Measurements from ENCODE around the gene ARSG. TPM values are rescaled to one million over a fixed set of nuclear protein-coding genes. Genes with fewer than 3 reads are reported as not detected.
A peak's percentile ranks its signal among the peaks of the same experiment; 100 is the strongest.
"Not testable (repeated sequence)": the region's sequence is repeated elsewhere in the genome, so short reads cannot be mapped to it uniquely, and the experiment has no call there.

Gene ARSG
- total RNA-seq, 2 experiments from 2014 or later: 9.8 to 10.8 TPM

GRCh38 chr17:68322630-68323029 lies 31.3 kb downstream of the ARSG start:
- ChIA-PET POLR2A (no interaction called here), CTCF (interaction anchor here (0.7 kb wide), 1 partner anchor 1170 kb away, joined by 6 read pairs; no protein-coding TSS in a partner anchor)
- intact Hi-C loops (cut with micrococcal nuclease): no loop called here
- Mint-ChIP-seq H3K27me3 (no peaks in the 10 kb centered on the region), H3K9me3 (no peaks in the 10 kb centered on the region), H3K36me3 (no peaks in the 10 kb centered on the region), H3K27ac (no peak overlapping the region), H3K4me1 (ENCODE audit: low read depth) (peaks cover 19% of the 10 kb centered on the region), H3K4me3 (no peak overlapping the region)
- no peak for DNase-seq

DNA sequence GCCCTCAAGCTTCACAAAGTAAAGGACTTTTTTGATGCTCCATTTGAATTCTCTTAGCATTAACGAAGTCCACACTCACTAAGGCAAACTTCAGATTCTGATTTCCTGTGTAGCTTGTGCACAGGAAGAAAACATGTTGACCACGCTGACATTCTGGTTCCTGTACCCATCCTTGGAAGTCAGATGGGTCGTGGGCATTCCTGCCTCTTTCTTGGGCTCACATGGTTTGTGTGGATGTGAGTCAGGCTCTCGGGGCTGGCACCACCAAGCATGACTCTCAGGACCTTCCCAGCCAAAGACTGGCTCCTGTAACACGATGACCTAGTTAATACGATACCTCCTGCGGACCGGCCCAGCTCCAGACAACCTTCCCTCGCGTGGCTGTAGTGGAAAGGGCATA lies 32.8 kb downstream of the ARSG start:
- ChIA-PET POLR2A (no interaction called here), CTCF (interaction anchor here (0.9 kb wide), 1 partner anchor 10 kb away, joined by 3 read pairs; no protein-coding TSS in a partner anchor)
- no peak for DNase-seq
- no peak overlapping the region for H3K4me3 Mint-ChIP-seq
- H3K36me3 Mint-ChIP-seq: no peaks in the 10 kb centered on the region
- peaks cover 19% of the 10 kb centered on the region for H3K4me1 Mint-ChIP-seq (ENCODE audit: low read depth)
- no peaks in the 10 kb centered on the region for H3K27me3 Mint-ChIP-seq
- H3K9me3 Mint-ChIP-seq: no peaks in the 10 kb centered on the region
- intact Hi-C loops (cut with micrococcal nuclease): no loop called here
- no peak overlapping the region for H3K27ac Mint-ChIP-seq

- no peak for DNase-seq
- ChIA-PET CTCF (no interaction called here), POLR2A (no interaction called here)
- Mint-ChIP-seq H3K27me3 (no peaks in the 10 kb centered on the region), H3K4me3 (no peak overlapping the region), H3K27ac (no peak overlapping the region), H3K36me3 (no peaks in the 10 kb centered on the region), H3K9me3 (no peaks in the 10 kb centered on the region), H3K4me1 (ENCODE audit: low read depth) (peaks cover 19% of the 10 kb centered on the region)
- intact Hi-C loops (cut with micrococcal nuclease): no loop called here
These were observed 33.5 kb downstream of the ARSG start for GRCh38 chr17:68324654-68325336.

GRCh38 chr17:68325961-68326360 lies 34.7 kb downstream of the ARSG start:
- ChIA-PET CTCF (interaction anchor here (1.4 kb wide), 1 partner anchor 18 kb away, joined by 3 read pairs; no protein-coding TSS in a partner anchor), POLR2A (no interaction called here)
- Mint-ChIP-seq H3K27ac (no peak overlapping the region), H3K36me3 (no peaks in the 10 kb centered on the region), H3K4me1 (ENCODE audit: low read depth) (peaks cover 18% of the 10 kb centered on the region), H3K4me3 (no peak overlapping the region), H3K9me3 (peaks cover 3% of the 10 kb centered on the region), H3K27me3 (no peaks in the 10 kb centered on the region)
- DNase-seq: no peak
- intact Hi-C loops (cut with micrococcal nuclease): loop anchor here (2.0 kb wide), 1 partner anchor 21 kb away; no protein-coding TSS in a partner anchor

DNA sequence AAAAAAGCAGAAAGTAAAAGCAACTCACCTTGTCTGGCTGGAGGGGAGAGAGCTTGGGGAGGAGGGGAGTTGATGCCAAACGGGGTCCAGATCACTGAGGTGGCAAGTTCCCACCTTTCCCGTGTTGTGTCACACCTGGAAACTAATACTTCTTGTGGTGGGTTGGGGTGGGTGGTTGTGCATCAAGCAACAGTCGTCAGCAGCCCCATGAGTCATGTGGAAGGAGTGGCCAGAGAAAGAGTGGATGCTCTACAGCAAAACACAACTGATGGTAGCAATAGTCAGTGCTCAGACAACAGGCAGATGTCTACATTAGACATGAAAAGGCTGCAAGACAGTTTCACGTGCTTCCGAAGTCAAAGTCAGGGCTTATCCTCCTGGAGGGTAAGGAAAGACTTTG lies 35.4 kb downstream of the ARSG start:
- H3K27ac Mint-ChIP-seq: no peak overlapping the region
- CTCF ChIA-PET: interaction anchor here (1.4 kb wide), 1 partner anchor 17 kb away, joined by 3 read pairs; no protein-coding TSS in a partner anchor
- POLR2A ChIA-PET: no interaction called here
- peak; percentile 59 for DNase-seq
- peaks cover 18% of the 10 kb centered on the region for H3K4me1 Mint-ChIP-seq (ENCODE audit: low read depth)
- intact Hi-C loops (cut with micrococcal nuclease): loop anchor here (2.0 kb wide), 1 partner anchor 20 kb away; no protein-coding TSS in a partner anchor
- no peak overlapping the region for H3K4me3 Mint-ChIP-seq
- H3K36me3 Mint-ChIP-seq: peaks cover 2% of the 10 kb centered on the region
- no peaks in the 10 kb centered on the region for H3K27me3 Mint-ChIP-seq
- H3K9me3 Mint-ChIP-seq: peaks cover 5% of the 10 kb centered on the region

GRCh38 chr17:68327823-68328557 lies 36.7 kb downstream of the ARSG start:
- intact Hi-C loops (cut with micrococcal nuclease): loop anchor here (2.0 kb wide), 1 partner anchor 19 kb away; no protein-coding TSS in a partner anchor
- H3K27me3 Mint-ChIP-seq: no peaks in the 10 kb centered on the region
- DNase-seq: no peak
- H3K4me3 Mint-ChIP-seq: no peak overlapping the region
- peaks cover 18% of the 10 kb centered on the region for H3K4me1 Mint-ChIP-seq (ENCODE audit: low read depth)
- H3K36me3 Mint-ChIP-seq: peaks cover 8% of the 10 kb centered on the region
- ChIA-PET POLR2A (no interaction called here), CTCF (interaction anchor here (0.9 to 2.5 kb wide), 5 partner anchors 71 to 140 kb away, joined by 3 to 12 read pairs (median 4); no protein-coding TSS in a partner anchor)
- H3K9me3 Mint-ChIP-seq: peaks cover 17% of the 10 kb centered on the region
- H3K27ac Mint-ChIP-seq: no peak overlapping the region

- intact Hi-C loops (cut with micrococcal nuclease): no loop called here
- POLR2A ChIA-PET: no interaction called here
- H3K4me3 Mint-ChIP-seq: no peak overlapping the region
- peaks cover 18% of the 10 kb centered on the region for H3K9me3 Mint-ChIP-seq
- no peak for DNase-seq
- CTCF ChIA-PET: interaction anchor here (0.9 to 2.5 kb wide), 4 partner anchors 70 to 139 kb away, joined by 3 to 12 read pairs (median 4); no protein-coding TSS in a partner anchor
- H3K4me1 Mint-ChIP-seq (ENCODE audit: low read depth): peaks cover 16% of the 10 kb centered on the region
- H3K36me3 Mint-ChIP-seq: peaks cover 8% of the 10 kb centered on the region
- no peak overlapping the region for H3K27ac Mint-ChIP-seq
- H3K27me3 Mint-ChIP-seq: no peaks in the 10 kb centered on the region
These were observed 37.4 kb downstream of the ARSG start for GRCh38 chr17:68328676-68329075.

GRCh38 chr17:68329331-68329730 lies 38.0 kb downstream of the ARSG start:
- Mint-ChIP-seq H3K4me3 (no peak overlapping the region), H3K9me3 (peaks cover 18% of the 10 kb centered on the region), H3K36me3 (peaks cover 8% of the 10 kb centered on the region), H3K27me3 (no peaks in the 10 kb centered on the region), H3K4me1 (ENCODE audit: low read depth) (peaks cover 11% of the 10 kb centered on the region), H3K27ac (no peak overlapping the region)
- no peak for DNase-seq
- ChIA-PET POLR2A (no interaction called here), CTCF (interaction anchor here (1.5 to 2.5 kb wide), 2 partner anchors 70 to 103 kb away, joined by 6 to 12 read pairs; no protein-coding TSS in a partner anchor)
- intact Hi-C loops (cut with micrococcal nuclease): no loop called here

- H3K27me3 Mint-ChIP-seq; DNase-seq; POLR2A ChIA-PET; CTCF ChIA-PET; H3K4me3 Mint-ChIP-seq; H3K36me3 Mint-ChIP-seq; H3K4me1 Mint-ChIP-seq (ENCODE audit: low read depth); intact Hi-C loops (cut with micrococcal nuclease); H3K27ac Mint-ChIP-seq: not testable (repeated sequence)
- H3K9me3 Mint-ChIP-seq: peaks cover 18% of the 10 kb centered on the region
These were observed 40.6 kb downstream of the ARSG start for GRCh38 chr17:68331932-68332331.

DNA sequence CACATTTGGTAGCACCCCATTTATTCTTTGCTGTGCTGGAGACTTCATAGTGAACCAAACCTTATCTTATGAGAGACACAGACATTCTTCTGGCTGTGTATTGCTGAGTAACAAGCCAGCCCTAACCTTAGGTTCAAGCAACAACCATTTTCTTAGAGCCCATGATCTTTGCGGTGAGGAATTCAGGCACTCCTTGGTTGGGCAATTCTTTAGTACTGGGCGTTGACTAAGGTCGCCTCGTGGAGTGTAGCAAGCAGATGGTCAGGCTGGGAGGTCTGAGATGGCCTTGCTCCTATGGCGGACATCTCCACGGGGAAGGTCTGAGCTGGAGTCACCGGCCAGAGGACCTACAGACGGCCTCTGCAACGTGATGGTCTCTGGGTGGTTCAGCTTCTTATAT lies 43.1 kb downstream of the ARSG start:
- intact Hi-C loops (cut with micrococcal nuclease): no loop called here
- Mint-ChIP-seq H3K4me1 (ENCODE audit: low read depth) (peaks cover 4% of the 10 kb centered on the region), H3K4me3 (no peak overlapping the region), H3K36me3 (peaks cover 8% of the 10 kb centered on the region), H3K27me3 (no peaks in the 10 kb centered on the region), H3K9me3 (peaks cover 18% of the 10 kb centered on the region), H3K27ac (no peak overlapping the region)
- POLR2A ChIA-PET: no interaction called here
- DNase-seq: no peak
- CTCF ChIA-PET: no interaction called here

DNA sequence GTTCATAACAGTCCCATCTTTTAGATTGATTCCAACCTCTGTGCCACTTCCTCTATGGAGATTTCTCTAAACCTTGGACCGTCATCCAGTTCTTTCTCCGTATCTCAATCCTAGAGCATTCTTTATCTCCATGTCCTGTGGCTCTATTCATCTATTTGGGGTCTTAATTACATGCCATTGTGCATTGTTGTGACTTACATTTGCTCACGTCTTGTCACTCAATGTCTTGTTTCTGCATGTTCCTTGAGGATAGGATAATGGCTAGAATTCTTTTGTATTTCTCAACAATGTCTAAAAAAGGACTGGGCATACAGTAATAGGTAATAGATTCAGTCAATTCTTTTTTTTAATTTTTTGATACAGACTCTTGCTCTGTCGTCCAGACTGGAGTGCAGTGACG lies 50.2 kb downstream of the ARSG start:
- peaks cover 37% of the 10 kb centered on the region for H3K4me1 Mint-ChIP-seq (ENCODE audit: low read depth)
- ChIA-PET POLR2A (no interaction called here), CTCF (no interaction called here)
- H3K27me3 Mint-ChIP-seq: no peaks in the 10 kb centered on the region
- H3K4me3 Mint-ChIP-seq: no peak overlapping the region
- intact Hi-C loops (cut with micrococcal nuclease): no loop called here
- H3K27ac Mint-ChIP-seq: no peak overlapping the region
- no peak for DNase-seq
- no peaks in the 10 kb centered on the region for H3K36me3 Mint-ChIP-seq
- no peaks in the 10 kb centered on the region for H3K9me3 Mint-ChIP-seq

- POLR2A ChIA-PET: interaction anchor here (1.2 kb wide), 1 partner anchor 52 kb away, joined by 4 read pairs; the partner anchor contains the start of gene ARSG
- intact Hi-C loops (cut with micrococcal nuclease): no loop called here
- Mint-ChIP-seq H3K4me1 (ENCODE audit: low read depth) (peaks cover 58% of the 10 kb centered on the region), H3K9me3 (no peaks in the 10 kb centered on the region), H3K4me3 (no peak overlapping the region), H3K27me3 (no peaks in the 10 kb centered on the region), H3K36me3 (peaks cover 7% of the 10 kb centered on the region), H3K27ac (no peak overlapping the region)
- CTCF ChIA-PET: interaction anchor here (0.6 to 2.3 kb wide), 3 partner anchors 18 to 111 kb away, joined by 3 to 15 read pairs (median 5); no protein-coding TSS in a partner anchor
- peak; percentile 30 for DNase-seq
These were observed 52.7 kb downstream of the ARSG start for GRCh38 chr17:68343976-68344375.

All from activated CD4-positive, alpha-beta memory T cell treated with anti-CD3 and anti-CD28 coated beads for 36 hours (primary cell).